MM.1S (cell line): ENCODE data around the gene CFAP119.

ENCODE experiments used
- EZH2 ChIP-seq: fragments of 300-600 bp; sonication (generic); optimal IDR thresholded peaks from 2 replicates; pipeline ENCODE3; 2017; ENCODE audit warnings: low read depth, mild to moderate bottlenecking, antibody characterized with exemption, low read length, mixed read lengths
- EZH2phosphoT487 ChIP-seq: fragments of 300-600 bp; sonication (generic); IDR thresholded peaks from 2 replicates; pipeline ENCODE4 v1.6.1; 2018; ENCODE audit warnings: antibody characterized with exemption, low read length
- TF ChIP-seq, protein P1 (sequence below): fragments of 300-600 bp; sonication (generic); IDR thresholded peaks from 2 replicates; pipeline ENCODE4 v1.5.1; 2016; ENCODE audit warnings: antibody characterized with exemption, low read length, mixed read lengths

DNA sequence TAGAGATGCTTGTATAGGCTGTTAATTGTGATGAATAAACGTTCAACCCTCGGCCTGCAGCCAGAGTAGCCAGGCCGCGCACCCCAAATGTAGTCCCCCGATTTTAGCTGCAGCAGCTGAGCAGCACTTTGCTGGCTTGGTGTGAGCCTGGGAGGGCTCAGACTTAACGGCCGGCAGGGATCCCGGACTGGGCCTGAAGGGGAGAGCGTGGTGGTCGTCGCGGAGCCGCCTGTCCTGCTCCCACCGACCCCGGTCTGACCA, 13.2 kb upstream of the CFAP119 start:
- TF ChIP-seq, protein P1, sequence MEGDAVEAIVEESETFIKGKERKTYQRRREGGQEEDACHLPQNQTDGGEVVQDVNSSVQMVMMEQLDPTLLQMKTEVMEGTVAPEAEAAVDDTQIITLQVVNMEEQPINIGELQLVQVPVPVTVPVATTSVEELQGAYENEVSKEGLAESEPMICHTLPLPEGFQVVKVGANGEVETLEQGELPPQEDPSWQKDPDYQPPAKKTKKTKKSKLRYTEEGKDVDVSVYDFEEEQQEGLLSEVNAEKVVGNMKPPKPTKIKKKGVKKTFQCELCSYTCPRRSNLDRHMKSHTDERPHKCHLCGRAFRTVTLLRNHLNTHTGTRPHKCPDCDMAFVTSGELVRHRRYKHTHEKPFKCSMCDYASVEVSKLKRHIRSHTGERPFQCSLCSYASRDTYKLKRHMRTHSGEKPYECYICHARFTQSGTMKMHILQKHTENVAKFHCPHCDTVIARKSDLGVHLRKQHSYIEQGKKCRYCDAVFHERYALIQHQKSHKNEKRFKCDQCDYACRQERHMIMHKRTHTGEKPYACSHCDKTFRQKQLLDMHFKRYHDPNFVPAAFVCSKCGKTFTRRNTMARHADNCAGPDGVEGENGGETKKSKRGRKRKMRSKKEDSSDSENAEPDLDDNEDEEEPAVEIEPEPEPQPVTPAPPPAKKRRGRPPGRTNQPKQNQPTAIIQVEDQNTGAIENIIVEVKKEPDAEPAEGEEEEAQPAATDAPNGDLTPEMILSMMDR, result no peak
- TF ChIP-seq EZH2phosphoT487 (no peak), EZH2 (no peak)
